Stimulated activated naive CD8-positive, alpha-beta T cell treated with anti-CD3 and anti-CD28 coated beads, Interleukin-15, amount 100 ng/mL, for 72 hours (primary cell): ENCODE measurements around the gene GRAMD4.

Experiments used
- ATAC-seq: fragments of 150-1000 bp; cut with Tn5 transposase; 2 replicates; pipeline ENCODE4 v1.10.0; 2021; ENCODE audit warnings: mild to moderate bottlenecking, moderate library complexity
- DNase-seq, 2 donors: peaks; one replicate each; pipeline ENCODE4 v3.0.0; 2021 to 2022
- H3K27ac Mint-ChIP-seq, 2 donors: one replicate each; pipeline ENCODE4 v1.8.0; 2022; ENCODE audit warnings: mild to moderate bottlenecking in 2 of 2, mixed read lengths in 2 of 2, moderate library complexity in 2 of 2
- H3K27me3 Mint-ChIP-seq: one replicate; pipeline ENCODE4 v1.8.0; 2022; ENCODE audit warnings: mixed read lengths
- H3K4me1 Mint-ChIP-seq: one replicate; pipeline ENCODE4 v1.8.0; 2022; ENCODE audit warnings: mild to moderate bottlenecking, mixed read lengths
- H3K4me3 Mint-ChIP-seq, 2 donors: one replicate each; pipeline ENCODE4 v1.8.0; 2022; ENCODE audit warnings: mild to moderate bottlenecking in 2 of 2, mixed read lengths in 2 of 2, moderate library complexity in 1 of 2
- H3K9me3 Mint-ChIP-seq, 2 donors: one replicate each; pipeline ENCODE4 v1.8.0; 2022; ENCODE audit warnings: mixed read lengths in 2 of 2

Gene GRAMD4

GRCh38 chr22:46589871-46590271, 30.3 kb upstream of the GRAMD4 start:
- no peaks in the 10 kb centered on the region for H3K9me3 Mint-ChIP-seq
- no peak for ATAC-seq
- DNase-seq = no peak
- H3K4me3 Mint-ChIP-seq = no peak overlapping the region
- peak overlapping the region in 1 of 2 donors; percentile 31 for H3K27ac Mint-ChIP-seq
- H3K4me1 Mint-ChIP-seq = peaks cover 75% of the 10 kb centered on the region
- no peaks in the 10 kb centered on the region for H3K27me3 Mint-ChIP-seq

- H3K4me3 Mint-ChIP-seq = no peak overlapping the region
- no peaks in the 10 kb centered on the region for H3K9me3 Mint-ChIP-seq
- H3K27me3 Mint-ChIP-seq = no peaks in the 10 kb centered on the region
- ATAC-seq (no peak), DNase-seq (no peak)
- peaks cover 79% of the 10 kb centered on the region for H3K4me1 Mint-ChIP-seq
- peak overlapping the region in 1 of 2 donors; percentile 31 for H3K27ac Mint-ChIP-seq
Measured at GRCh38 chr22:46590334-46590733, 29.9 kb upstream of the GRAMD4 start.

GRCh38 chr22:46591930-46592329, 28.3 kb upstream of the GRAMD4 start:
- Mint-ChIP-seq H3K4me3 (peak overlapping the region; percentile 60 to 77), H3K27ac (peak overlapping the region; percentile 76 to 83), H3K9me3 (no peaks in the 10 kb centered on the region), H3K4me1 (peaks cover 74% of the 10 kb centered on the region), H3K27me3 (no peaks in the 10 kb centered on the region)
- DNase-seq (no peak), ATAC-seq (no peak)

- ATAC-seq (peak; percentile 87), DNase-seq (peak; percentile 63 to 76)
- Mint-ChIP-seq H3K27me3 (no peaks in the 10 kb centered on the region), H3K4me3 (peak overlapping the region; percentile 60 to 77), H3K9me3 (no peaks in the 10 kb centered on the region), H3K27ac (peak overlapping the region; percentile 59 to 86), H3K4me1 (peaks cover 69% of the 10 kb centered on the region)
Measured at GRCh38 chr22:46592390-46592872, 27.8 kb upstream of the GRAMD4 start.

- peak overlapping the region; percentile 66 to 86 for H3K27ac Mint-ChIP-seq
- no peaks in the 10 kb centered on the region for H3K27me3 Mint-ChIP-seq
- H3K9me3 Mint-ChIP-seq = no peaks in the 10 kb centered on the region
- peaks cover 61% of the 10 kb centered on the region for H3K4me1 Mint-ChIP-seq
- H3K4me3 Mint-ChIP-seq = peak overlapping the region; percentile 60 to 77
- ATAC-seq (peak; percentile 64), DNase-seq (peak in 1 of 2 donors; percentile 51)
Measured at GRCh38 chr22:46593211-46593681, 26.9 kb upstream of the GRAMD4 start.

GRCh38 chr22:46593996-46594946, 25.9 kb upstream of the GRAMD4 start:
- DNase-seq (no peak), ATAC-seq (no peak)
- H3K4me1 Mint-ChIP-seq = peaks cover 51% of the 10 kb centered on the region
- H3K9me3 Mint-ChIP-seq = no peaks in the 10 kb centered on the region
- no peak overlapping the region for H3K4me3 Mint-ChIP-seq
- no peaks in the 10 kb centered on the region for H3K27me3 Mint-ChIP-seq
- H3K27ac Mint-ChIP-seq = peak overlapping the region in 1 of 2 donors; percentile 63

- Mint-ChIP-seq H3K27me3 (no peaks in the 10 kb centered on the region), H3K9me3 (no peaks in the 10 kb centered on the region), H3K4me1 (peaks cover 45% of the 10 kb centered on the region), H3K4me3 (no peak overlapping the region), H3K27ac (no peak overlapping the region)
- no peak for DNase-seq
- no peak for ATAC-seq
Measured at GRCh38 chr22:46594947-46595298, 25.3 kb upstream of the GRAMD4 start.

- H3K27ac Mint-ChIP-seq = no peak overlapping the region
- no peak overlapping the region for H3K4me3 Mint-ChIP-seq
- ATAC-seq (no peak), DNase-seq (no peak)
- peaks cover 38% of the 10 kb centered on the region for H3K4me1 Mint-ChIP-seq
- no peaks in the 10 kb centered on the region for H3K9me3 Mint-ChIP-seq
- H3K27me3 Mint-ChIP-seq = no peaks in the 10 kb centered on the region
Measured at GRCh38 chr22:46595545-46595944, 24.6 kb upstream of the GRAMD4 start.

GRCh38 chr22:46596032-46596441, 24.1 kb upstream of the GRAMD4 start:
- H3K4me3 Mint-ChIP-seq = no peak overlapping the region
- ATAC-seq (no peak), DNase-seq (no peak)
- H3K27me3 Mint-ChIP-seq = no peaks in the 10 kb centered on the region
- no peak overlapping the region for H3K27ac Mint-ChIP-seq
- no peaks in the 10 kb centered on the region for H3K9me3 Mint-ChIP-seq
- H3K4me1 Mint-ChIP-seq = peaks cover 34% of the 10 kb centered on the region

- H3K9me3 Mint-ChIP-seq = no peaks in the 10 kb centered on the region
- no peak overlapping the region for H3K4me3 Mint-ChIP-seq
Measured at GRCh38 chr22:46596819-46597218, 23.4 kb upstream of the GRAMD4 start.

GRCh38 chr22:46598224-46598623, 22.0 kb upstream of the GRAMD4 start:
- H3K27ac Mint-ChIP-seq = peak overlapping the region in 1 of 2 donors; percentile 79

More at GRCh38 chr22:46596819-46597218, 23.4 kb upstream of the GRAMD4 start:
- Mint-ChIP-seq H3K27ac (no peak overlapping the region), H3K4me1 (peaks cover 27% of the 10 kb centered on the region), H3K27me3 (no peaks in the 10 kb centered on the region)
- no peak for DNase-seq
- ATAC-seq = no peak

GRCh38 chr22:46598737-46599424, 21.3 kb upstream of the GRAMD4 start:
- no peaks in the 10 kb centered on the region for H3K27me3 Mint-ChIP-seq
- H3K4me1 Mint-ChIP-seq = peaks cover 11% of the 10 kb centered on the region
- H3K9me3 Mint-ChIP-seq = no peaks in the 10 kb centered on the region
- peak overlapping the region in 1 of 2 donors; percentile 55 for H3K27ac Mint-ChIP-seq
- no peak overlapping the region for H3K4me3 Mint-ChIP-seq
- DNase-seq (no peak), ATAC-seq (no peak)

More at GRCh38 chr22:46598224-46598623, 22.0 kb upstream of the GRAMD4 start:
- H3K9me3 Mint-ChIP-seq = no peaks in the 10 kb centered on the region
- H3K27me3 Mint-ChIP-seq = no peaks in the 10 kb centered on the region
- ATAC-seq (no peak), DNase-seq (no peak)
- peaks cover 13% of the 10 kb centered on the region for H3K4me1 Mint-ChIP-seq
- H3K4me3 Mint-ChIP-seq = no peak overlapping the region

GRCh38 chr22:46600273-46600796, 19.9 kb upstream of the GRAMD4 start:
- Mint-ChIP-seq H3K27ac (no peak overlapping the region), H3K27me3 (no peaks in the 10 kb centered on the region), H3K9me3 (no peaks in the 10 kb centered on the region), H3K4me1 (peaks cover 15% of the 10 kb centered on the region), H3K4me3 (no peak overlapping the region)
- ATAC-seq = no peak
- DNase-seq = no peak

GRCh38 chr22:46602025-46602424, 18.2 kb upstream of the GRAMD4 start:
- peaks cover 13% of the 10 kb centered on the region for H3K4me1 Mint-ChIP-seq
- no peak overlapping the region for H3K4me3 Mint-ChIP-seq
- H3K27me3 Mint-ChIP-seq = no peaks in the 10 kb centered on the region
- no peaks in the 10 kb centered on the region for H3K9me3 Mint-ChIP-seq
- H3K27ac Mint-ChIP-seq = no peak overlapping the region
- no peak for DNase-seq
- ATAC-seq = no peak

GRCh38 chr22:46604306-46604690, 15.9 kb upstream of the GRAMD4 start:
- Mint-ChIP-seq H3K27ac (peak overlapping the region; percentile 77 to 87), H3K27me3 (no peaks in the 10 kb centered on the region), H3K9me3 (no peaks in the 10 kb centered on the region), H3K4me3 (peak overlapping the region; percentile 79 to 82), H3K4me1 (peaks cover 13% of the 10 kb centered on the region)
- DNase-seq (peak; percentile 41 to 83), ATAC-seq (peak; percentile 100)
